Upper lobe of right lung (tissue), 1 donor: Measurements from ENCODE around the gene KCTD16. TPM values are rescaled to one million over a fixed set of nuclear protein-coding genes. Genes with fewer than 3 reads are reported as not detected.

ENCODE experiments used
- ATAC-seq: fragments of 200-7000 bp; cut with Tn5 transposase; one replicate; pipeline ENCODE4 v1.9.1; 2020; ENCODE audit warnings: mild to moderate bottlenecking, moderate library complexity
- DNase-seq: peaks from one replicate; pipeline ENCODE4 v3.0.0-alpha.2; 2020
- H3K27ac ChIP-seq: fragments of 200-600 bp; one replicate; pipeline ENCODE4 v1.8.0; 2022
- H3K27me3 ChIP-seq: fragments of 200-600 bp; one replicate; pipeline ENCODE4 v1.8.0; 2022; ENCODE audit warnings: mild to moderate bottlenecking
- H3K36me3 ChIP-seq: fragments of 200-600 bp; one replicate; pipeline ENCODE4 v1.8.0; 2022
- H3K4me1 ChIP-seq: fragments of 200-600 bp; one replicate; pipeline ENCODE4 v1.8.0; 2022
- H3K4me3 ChIP-seq: fragments of 200-600 bp; one replicate; pipeline ENCODE4 v1.8.0; 2022; ENCODE audit warnings: mild to moderate bottlenecking
- H3K9me3 ChIP-seq: fragments of 200-600 bp; one replicate; pipeline ENCODE4 v1.8.0; 2022
- intact Hi-C: fragments of 100-400 bp; cut with DNase I; formaldehyde crosslinking; loops from one replicate; pipeline ENCODE4 v1.11.0; 2022
- total RNA-seq: library from RNA; stranded (reverse); fragmentation: NEBNext Ultra II Directional; extraction: Animal tissue kit (Norgen Biotek cat#: 25700); gene quantifications from one replicate; pipeline ENCODE4 v1.2.1, GENCODE V29; 2021
- TF ChIP-seq, protein P1 (sequence below): fragments of 200-600 bp; IDR thresholded peaks from one replicate; pipeline ENCODE4 v1.8.0; 2022; ENCODE audit warnings: antibody characterized with exemption
- donor health status: DM: no; HTN: yes; CAD: no; lungs with severe emphysema.

Gene KCTD16
- total RNA-seq, 1 donor from 2014 or later, result 5.1 TPM

- Histone ChIP-seq H3K4me1 (no peaks in the 10 kb centered on the region), H3K27me3 (peaks cover 6% of the 10 kb centered on the region), H3K36me3 (no peaks in the 10 kb centered on the region), H3K4me3 (no peak overlapping the region), H3K27ac (no peak overlapping the region), H3K9me3 (no peaks in the 10 kb centered on the region)
- TF ChIP-seq, protein P1, sequence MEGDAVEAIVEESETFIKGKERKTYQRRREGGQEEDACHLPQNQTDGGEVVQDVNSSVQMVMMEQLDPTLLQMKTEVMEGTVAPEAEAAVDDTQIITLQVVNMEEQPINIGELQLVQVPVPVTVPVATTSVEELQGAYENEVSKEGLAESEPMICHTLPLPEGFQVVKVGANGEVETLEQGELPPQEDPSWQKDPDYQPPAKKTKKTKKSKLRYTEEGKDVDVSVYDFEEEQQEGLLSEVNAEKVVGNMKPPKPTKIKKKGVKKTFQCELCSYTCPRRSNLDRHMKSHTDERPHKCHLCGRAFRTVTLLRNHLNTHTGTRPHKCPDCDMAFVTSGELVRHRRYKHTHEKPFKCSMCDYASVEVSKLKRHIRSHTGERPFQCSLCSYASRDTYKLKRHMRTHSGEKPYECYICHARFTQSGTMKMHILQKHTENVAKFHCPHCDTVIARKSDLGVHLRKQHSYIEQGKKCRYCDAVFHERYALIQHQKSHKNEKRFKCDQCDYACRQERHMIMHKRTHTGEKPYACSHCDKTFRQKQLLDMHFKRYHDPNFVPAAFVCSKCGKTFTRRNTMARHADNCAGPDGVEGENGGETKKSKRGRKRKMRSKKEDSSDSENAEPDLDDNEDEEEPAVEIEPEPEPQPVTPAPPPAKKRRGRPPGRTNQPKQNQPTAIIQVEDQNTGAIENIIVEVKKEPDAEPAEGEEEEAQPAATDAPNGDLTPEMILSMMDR, result no peak
- DNase-seq (no peak), ATAC-seq (no peak)
- intact Hi-C loops, result no loop called here
These were observed 97.4 kb downstream of the KCTD16 start for GRCh38 chr5:144267961-144268513.

DNA sequence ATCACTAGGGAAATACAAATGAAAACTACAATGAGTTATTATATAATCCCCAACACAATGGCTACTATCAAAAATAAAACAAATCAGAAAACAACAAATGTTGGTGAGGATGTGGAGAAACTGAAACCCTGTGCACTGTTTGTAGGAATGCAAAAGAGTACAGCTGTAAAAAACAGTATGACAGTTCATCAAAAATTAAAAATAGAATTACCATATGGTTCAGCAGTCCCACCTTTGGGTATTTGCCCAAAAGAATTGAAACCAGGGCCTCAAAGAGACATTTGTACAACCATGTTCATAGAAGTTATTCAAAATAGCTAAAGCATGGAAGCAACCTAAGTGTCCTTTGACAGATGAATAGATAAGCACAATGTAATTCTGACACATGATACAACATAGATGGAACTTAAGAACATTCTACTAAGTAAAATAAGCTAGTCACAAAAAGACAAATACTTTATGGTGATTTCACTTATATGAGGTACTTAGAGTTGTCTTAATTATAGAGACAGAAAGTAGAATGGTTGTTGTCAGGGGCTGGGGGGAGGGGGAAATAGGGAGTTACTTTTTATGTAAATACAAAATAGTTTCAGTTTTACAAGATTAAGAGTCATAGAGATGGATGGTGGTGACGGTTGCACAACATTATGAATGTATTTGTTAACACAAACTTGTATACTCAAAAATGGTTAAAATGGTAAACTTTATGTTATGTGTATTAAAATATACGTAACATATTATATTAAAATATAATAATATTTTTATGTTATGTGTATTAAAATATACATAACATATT, 102.8 kb downstream of the KCTD16 start:
- Histone ChIP-seq H3K9me3 (no peaks in the 10 kb centered on the region), H3K27ac (no peak overlapping the region), H3K4me3 (no peak overlapping the region), H3K36me3 (no peaks in the 10 kb centered on the region), H3K27me3 (no peaks in the 10 kb centered on the region), H3K4me1 (no peaks in the 10 kb centered on the region)
- DNase-seq (no peak), ATAC-seq (no peak)
- TF ChIP-seq, protein P1, result no peak
- intact Hi-C loops, result no loop called here

- Histone ChIP-seq H3K4me1 (no peaks in the 10 kb centered on the region), H3K4me3 (no peak overlapping the region), H3K27me3 (no peaks in the 10 kb centered on the region), H3K36me3 (no peaks in the 10 kb centered on the region), H3K9me3 (no peaks in the 10 kb centered on the region), H3K27ac (no peak overlapping the region)
- intact Hi-C loops, result no loop called here
- no peak for ATAC-seq
- TF ChIP-seq, protein P1, result no peak
- DNase-seq, result no peak
These were observed 104.7 kb downstream of the KCTD16 start for GRCh38 chr5:144275329-144275728.

DNA sequence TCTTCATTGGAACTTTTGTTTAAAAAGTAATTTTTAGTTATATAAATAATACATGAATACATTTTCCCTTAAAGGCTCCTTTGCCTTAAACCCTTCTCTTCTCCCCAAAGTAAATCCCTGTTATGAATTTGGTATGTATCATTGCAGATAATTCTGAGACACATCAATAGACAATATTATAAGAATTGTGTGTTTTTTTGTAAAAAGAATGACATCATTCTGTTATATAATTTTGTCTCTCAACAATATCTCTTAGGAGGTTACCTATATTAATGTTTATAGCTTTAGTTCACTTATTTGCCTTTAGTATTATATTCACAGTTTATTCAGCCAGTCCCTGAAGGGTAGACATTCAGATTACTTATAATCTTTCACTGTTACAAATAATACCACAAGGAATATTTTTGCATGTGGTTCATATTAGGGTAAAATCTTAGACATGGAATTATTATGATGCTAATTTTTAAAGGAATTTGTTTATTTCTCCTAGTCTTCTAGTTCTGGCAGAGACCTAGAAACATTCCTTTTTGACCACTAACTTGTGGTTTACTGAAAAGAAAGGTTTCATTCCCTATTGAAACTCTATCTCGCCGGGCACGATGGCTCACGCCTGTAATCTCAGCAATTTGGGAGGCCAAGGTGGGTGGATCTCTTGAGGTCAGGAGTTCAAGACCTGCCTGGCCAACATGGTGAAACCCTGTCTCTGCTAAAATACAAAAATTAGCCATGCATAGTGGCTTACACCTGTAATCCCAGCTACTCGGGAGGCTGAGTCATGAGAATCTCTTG, 105.6 kb downstream of the KCTD16 start:
- Histone ChIP-seq H3K4me3 (no peak overlapping the region), H3K4me1 (no peaks in the 10 kb centered on the region), H3K9me3 (no peaks in the 10 kb centered on the region), H3K36me3 (no peaks in the 10 kb centered on the region), H3K27me3 (no peaks in the 10 kb centered on the region), H3K27ac (no peak overlapping the region)
- ATAC-seq (no peak), DNase-seq (no peak)
- TF ChIP-seq, protein P1, result no peak
- intact Hi-C loops, result no loop called here

DNA sequence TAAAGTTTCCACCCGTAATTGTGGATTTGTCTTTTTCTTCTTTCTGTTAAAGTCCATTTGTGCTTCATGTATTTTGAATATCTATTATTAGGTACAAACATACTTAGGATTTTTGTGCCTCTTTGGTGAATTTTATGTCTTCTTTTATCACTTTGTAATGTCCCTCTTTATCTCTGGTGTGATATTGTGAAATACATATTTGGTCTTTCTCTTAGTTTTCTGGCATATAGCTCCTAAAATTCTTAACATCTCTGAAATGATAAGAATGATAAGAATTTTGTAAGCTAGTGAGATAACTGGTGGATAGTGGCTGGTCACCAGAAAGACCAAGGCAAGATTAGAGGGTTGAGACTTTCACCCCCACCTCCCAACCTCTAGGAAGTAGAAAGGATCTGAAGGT, 111.1 kb downstream of the KCTD16 start:
- Histone ChIP-seq H3K27me3 (no peaks in the 10 kb centered on the region), H3K9me3 (no peaks in the 10 kb centered on the region), H3K36me3 (no peaks in the 10 kb centered on the region), H3K4me3 (no peak overlapping the region), H3K27ac (no peak overlapping the region), H3K4me1 (no peaks in the 10 kb centered on the region)
- TF ChIP-seq, protein P1, result no peak
- ATAC-seq, result no peak
- intact Hi-C loops, result no loop called here
- DNase-seq, result no peak
